ENCODE measurements around the gene SKI. TPM values are rescaled to one million over a fixed set of nuclear protein-coding genes. Genes with fewer than 3 reads are reported as not detected.

Gene SKI
- 10 to 100 TPM; 29.9 to 30.2 TPM for total RNA-seq

DNA sequence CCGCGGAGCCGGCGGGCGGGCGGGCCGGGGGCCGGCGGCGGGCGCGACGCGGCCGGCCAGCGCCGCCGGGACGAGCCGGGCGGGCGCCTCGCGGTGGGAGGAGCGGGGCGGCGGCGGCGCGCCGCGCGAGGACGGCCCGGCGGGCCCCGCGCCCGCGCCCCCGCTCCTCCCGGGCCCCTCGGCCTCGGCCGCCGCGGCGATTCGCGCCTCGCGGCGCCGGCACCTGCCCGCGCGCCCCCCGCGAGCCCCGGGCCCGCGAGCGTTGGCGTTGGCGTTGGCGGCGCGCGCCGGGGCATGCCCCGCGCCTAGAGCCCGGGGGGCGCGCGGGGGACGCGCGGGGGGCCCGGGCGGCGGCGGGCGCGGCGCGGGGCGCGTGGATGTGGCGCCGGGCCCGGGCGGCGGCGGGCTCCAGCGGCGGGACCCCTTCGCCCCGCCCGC, at the start of gene SKI:
SKI (plus strand) TSS at position 163 of the 438 bp plus-strand sequence. CDS start 448 bp downstream, outside the sequence.
- CTCF ChIA-PET = interaction anchor here (1.5 kb wide), 1 partner anchor 36 kb away, joined by 4 read pairs; no protein-coding TSS in a partner anchor
- POLR2A ChIA-PET = no interaction called here

GRCh38 chr1:2178875-2179274, 49.2 kb upstream of the SKI start:
- ChIA-PET POLR2A (no interaction called here), CTCF (no interaction called here)

- ChIA-PET CTCF (no interaction called here), POLR2A (interaction anchor here (0.7 kb wide), 1 partner anchor 62 kb away, joined by 3 read pairs; no protein-coding TSS in a partner anchor)
These were observed 48.7 kb upstream of the SKI start for GRCh38 chr1:2179283-2180013.

DNA sequence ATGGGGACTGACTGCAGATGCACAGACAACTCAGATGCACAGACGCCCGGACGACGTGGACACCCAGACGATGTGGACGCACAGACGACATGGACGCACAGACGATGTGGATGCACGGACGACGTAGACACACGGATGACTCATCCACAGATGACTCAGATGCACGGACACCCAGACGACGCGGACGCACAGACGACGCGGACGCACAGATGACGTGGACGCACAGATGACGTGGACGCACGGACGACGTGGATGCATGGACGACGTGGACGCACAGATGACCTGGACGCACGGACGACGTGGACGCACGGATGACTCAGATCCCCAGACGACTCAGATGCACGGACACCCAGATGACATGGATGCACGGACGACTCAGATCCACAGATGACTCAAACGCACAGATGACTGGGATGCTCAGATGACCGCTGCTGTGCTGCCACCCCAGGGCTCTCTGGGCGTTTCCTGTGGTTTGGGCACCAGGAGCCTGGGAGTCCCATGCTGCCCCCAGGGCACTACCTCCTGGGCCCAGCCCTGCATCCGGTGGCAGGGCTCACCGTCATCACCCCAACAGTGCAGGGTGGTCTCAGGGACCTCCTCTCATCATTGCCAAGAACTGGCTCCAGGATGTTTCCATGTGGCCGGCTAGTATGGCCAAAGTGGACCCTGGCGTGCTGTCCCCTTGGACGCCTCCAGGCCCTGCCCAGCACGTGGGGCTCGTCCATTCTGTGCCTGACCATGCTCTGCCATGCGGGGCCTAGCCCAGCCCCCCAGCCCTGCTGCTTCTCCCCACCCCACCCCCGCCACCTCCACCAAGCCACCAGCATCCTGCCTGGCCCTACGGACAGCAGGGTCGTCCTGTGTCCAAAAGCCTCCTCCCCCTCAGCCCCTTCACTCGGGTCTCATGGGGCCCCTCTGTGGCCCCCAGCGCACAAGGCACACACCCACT, 47.5 kb upstream of the SKI start:
- ChIA-PET CTCF (no interaction called here), POLR2A (interaction anchor here (0.7 kb wide), 1 partner anchor 61 kb away, joined by 3 read pairs; no protein-coding TSS in a partner anchor)

DNA sequence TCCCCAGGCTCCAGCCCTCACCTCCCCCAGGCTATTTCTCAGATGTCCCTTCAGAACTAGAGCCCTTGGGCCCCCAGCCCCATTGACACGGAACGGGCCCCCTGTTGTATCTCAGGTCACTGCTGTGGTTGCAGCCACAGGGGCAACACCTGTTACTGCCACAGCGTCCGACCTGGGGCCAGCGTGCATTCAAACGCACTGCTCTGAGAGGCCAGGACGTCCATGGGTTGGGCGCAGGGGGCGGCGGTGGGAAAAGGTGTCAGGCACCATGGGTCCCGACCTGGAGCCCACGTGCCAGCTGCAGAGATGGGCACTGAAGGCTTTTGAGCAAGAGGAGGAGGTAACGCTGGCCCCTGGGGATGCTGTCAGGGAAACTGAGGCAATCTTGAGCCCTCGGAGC, 46.8 kb upstream of the SKI start:
- ChIA-PET CTCF (no interaction called here), POLR2A (no interaction called here)

DNA sequence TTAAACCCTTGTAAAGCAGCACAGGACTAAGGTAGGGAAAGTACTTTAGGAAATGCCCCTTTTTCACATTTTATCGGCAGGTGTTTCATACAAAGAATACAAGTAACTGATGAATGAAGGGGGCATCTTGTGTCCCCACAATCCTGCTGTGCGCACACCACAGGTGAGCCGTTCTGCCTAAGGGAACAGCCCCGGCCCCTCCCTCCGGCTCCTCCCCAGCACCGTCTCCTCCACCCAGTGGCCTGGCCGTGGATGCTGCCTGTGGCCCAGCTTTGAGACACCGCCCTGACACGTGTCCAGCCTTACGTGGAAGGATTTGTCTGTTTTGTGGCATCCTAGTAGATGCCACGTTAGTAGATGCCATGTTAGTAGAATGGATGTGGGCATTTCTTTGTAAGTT, 46.4 kb upstream of the SKI start:
- ChIA-PET POLR2A (no interaction called here), CTCF (no interaction called here)

DNA sequence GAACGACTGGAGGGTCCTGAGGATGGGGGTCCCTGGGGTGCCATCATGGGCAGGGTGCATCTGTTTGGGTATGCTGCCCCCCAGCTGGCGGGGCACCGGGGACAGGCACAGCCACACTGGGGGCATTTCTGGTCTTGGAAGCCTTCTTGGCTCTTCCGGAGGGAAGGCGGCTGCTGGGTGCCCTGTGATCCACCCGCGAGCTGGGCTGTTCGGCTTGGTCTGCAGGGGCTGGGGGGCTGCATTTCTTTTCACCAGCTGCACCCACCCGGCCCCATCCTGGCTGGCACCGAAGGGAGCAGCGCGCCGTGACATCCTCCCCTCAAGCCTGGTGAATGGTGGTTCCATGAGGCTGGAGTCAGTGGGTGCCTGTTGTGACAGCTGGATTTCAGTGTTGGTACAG, 45.7 kb upstream of the SKI start:
- ChIA-PET POLR2A (no interaction called here), CTCF (no interaction called here)

DNA sequence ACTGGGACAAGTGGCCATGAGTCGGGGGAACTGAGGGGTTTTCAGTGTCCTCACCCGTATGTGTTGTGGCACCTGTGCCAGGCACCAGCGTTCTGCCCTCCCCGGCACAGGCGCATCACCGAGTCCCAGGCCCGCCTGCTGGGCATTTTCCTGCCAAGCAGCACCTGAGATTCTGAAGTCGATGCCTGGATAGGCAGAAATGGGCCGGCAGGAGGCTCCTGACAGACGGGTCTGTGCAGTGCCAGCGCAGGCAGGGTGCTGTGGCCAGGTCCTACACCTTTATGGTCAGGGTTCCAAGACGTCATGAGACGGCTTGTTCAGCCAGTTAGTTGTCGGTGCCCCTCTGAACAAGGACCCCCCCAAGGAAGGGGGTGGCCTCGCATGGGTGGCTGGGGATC, 44.2 kb upstream of the SKI start:
- ChIA-PET CTCF (interaction anchor here (2.4 kb wide), 1 partner anchor 10 kb away, joined by 8 read pairs; no protein-coding TSS in a partner anchor), POLR2A (no interaction called here)

- CTCF ChIA-PET = interaction anchor here (2.4 kb wide), 1 partner anchor 10 kb away, joined by 8 read pairs; no protein-coding TSS in a partner anchor
- POLR2A ChIA-PET = no interaction called here
These were observed 43.6 kb upstream of the SKI start for GRCh38 chr1:2184531-2184930.

GRCh38 chr1:2184934-2185333, 43.2 kb upstream of the SKI start:
- CTCF ChIA-PET = interaction anchor here (1.0 to 2.4 kb wide), 2 partner anchors 9 to 11 kb away, joined by 3 to 8 read pairs; no protein-coding TSS in a partner anchor

DNA sequence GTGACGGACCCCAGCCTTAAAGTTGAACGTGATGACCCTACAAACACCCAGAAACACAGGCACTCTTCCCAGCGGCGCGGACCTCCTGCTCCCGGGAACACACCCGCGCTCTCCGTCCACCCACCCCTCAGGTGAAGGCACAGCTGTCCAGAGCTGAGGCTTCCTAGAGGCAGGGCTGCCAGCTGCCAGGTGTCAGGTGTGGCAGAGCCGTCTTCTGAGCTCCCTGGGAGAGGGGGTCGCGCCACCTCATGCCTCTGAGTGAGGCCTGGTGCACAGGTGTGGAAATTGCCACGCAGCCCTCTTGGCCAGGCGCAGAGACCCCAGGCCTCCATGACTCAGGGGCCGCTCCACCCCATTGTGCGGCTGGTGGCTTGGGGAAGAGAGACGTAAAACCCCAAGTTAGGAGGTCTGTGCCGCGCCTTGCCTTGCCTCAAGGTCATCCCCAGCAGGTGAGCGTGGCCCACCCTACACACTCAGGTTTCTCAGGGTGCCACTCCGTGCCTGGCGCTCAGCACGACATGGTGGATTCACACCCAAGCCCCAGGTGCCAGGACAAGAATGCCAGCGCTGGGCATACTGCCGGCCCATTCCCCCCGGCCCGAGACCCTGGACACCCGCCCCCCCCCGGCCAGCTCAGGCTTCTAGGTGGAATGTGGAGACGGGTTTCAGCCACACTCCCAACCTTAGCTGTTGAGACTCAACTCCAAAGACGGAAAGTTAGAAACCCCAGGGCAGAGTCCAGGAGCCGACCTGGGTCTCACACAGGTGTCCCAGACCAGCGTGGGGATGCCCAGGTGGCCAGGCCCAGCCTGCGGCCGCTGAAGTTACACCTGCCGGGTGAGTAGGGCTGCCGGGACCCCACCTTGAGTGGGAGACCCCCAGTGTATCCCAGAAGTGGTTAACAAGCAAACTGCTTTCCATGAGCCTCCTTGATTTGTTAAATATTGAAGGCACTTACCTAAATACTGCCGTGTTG, 42.0 kb upstream of the SKI start:
- CTCF ChIA-PET = interaction anchor here (1.0 kb wide), 1 partner anchor 10 kb away, joined by 3 read pairs; no protein-coding TSS in a partner anchor
- POLR2A ChIA-PET = no interaction called here

More at GRCh38 chr1:2184934-2185333, 43.2 kb upstream of the SKI start:
- POLR2A ChIA-PET = no interaction called here

GRCh38 chr1:2186901-2187300, 41.2 kb upstream of the SKI start:
- CTCF ChIA-PET = no interaction called here
- POLR2A ChIA-PET = no interaction called here

- CTCF ChIA-PET = no interaction called here
These were observed 40.5 kb upstream of the SKI start for GRCh38 chr1:2187619-2188018.

GRCh38 chr1:2188336-2188735, 39.8 kb upstream of the SKI start:
- POLR2A ChIA-PET = no interaction called here
- CTCF ChIA-PET = interaction anchor here (0.7 kb wide), 2 partner anchors 292 to 612 kb away, joined by 3 to 7 read pairs; no protein-coding TSS in a partner anchor

More at GRCh38 chr1:2187619-2188018, 40.5 kb upstream of the SKI start:
- POLR2A ChIA-PET = no interaction called here

GRCh38 chr1:2189459-2190425, 38.4 kb upstream of the SKI start:
- POLR2A ChIA-PET = interaction anchor here (0.6 to 0.8 kb wide), 3 partner anchors 38 to 192 kb away, joined by 3 read pairs; no protein-coding TSS in a partner anchor
- CTCF ChIA-PET = interaction anchor here (3.1 kb wide), 1 partner anchor 192 kb away, joined by 12 read pairs; no protein-coding TSS in a partner anchor

GRCh38 chr1:2190491-2190976, 37.6 kb upstream of the SKI start:
- POLR2A ChIA-PET = no interaction called here
- CTCF ChIA-PET = interaction anchor here (3.1 kb wide), 1 partner anchor 191 kb away, joined by 12 read pairs; no protein-coding TSS in a partner anchor

Data from activated CD8-positive, alpha-beta memory T cell treated with anti-CD3 and anti-CD28 coated beads for 36 hours (primary cell).